Fibroblast of skin of right biceps (primary cell): ENCODE data around the gene CSAD.
"Not testable (repeated sequence)": the region's sequence is repeated elsewhere in the genome, so short reads cannot be mapped to it uniquely, and the experiment has no call there.

Experiments
- DNase-seq: peaks from one replicate; pipeline ENCODE4 v3.0.0-alpha.2; 2013

CSAD gene

GRCh38 chr12:53178803-53179202 is 1.9 kb downstream of the CSAD start:
- not testable (repeated sequence) for DNase-seq

- DNase-seq = not testable (repeated sequence)
These were observed 3.3 kb downstream of the CSAD start for GRCh38 chr12:53177447-53177846.

GRCh38 chr12:53176750-53177149 is 4.0 kb downstream of the CSAD start:
- no peak for DNase-seq

- DNase-seq = peak; percentile 63
These were observed 5.7 kb downstream of the CSAD start for GRCh38 chr12:53174881-53175491.

- DNase-seq = peak; percentile 54
These were observed 7.5 kb downstream of the CSAD start for GRCh38 chr12:53173085-53173715.

GRCh38 chr12:53172352-53172751 is 8.4 kb downstream of the CSAD start:
- peak; percentile 84 for DNase-seq

GRCh38 chr12:53171725-53172329 is 8.9 kb downstream of the CSAD start:
- DNase-seq = peak; percentile 43

GRCh38 chr12:53170876-53171724 is 9.6 kb downstream of the CSAD start:
- DNase-seq = no peak

GRCh38 chr12:53170215-53170614 is 10.5 kb downstream of the CSAD start:
- DNase-seq = no peak

- DNase-seq = no peak
These were observed 11.1 kb downstream of the CSAD start for GRCh38 chr12:53169644-53170043.

GRCh38 chr12:53166837-53167236 is 13.9 kb downstream of the CSAD start:
- DNase-seq = no peak

GRCh38 chr12:53163008-53163407 is 17.7 kb downstream of the CSAD start:
- not testable (repeated sequence) for DNase-seq

GRCh38 chr12:53161119-53161911 is 19.4 kb downstream of the CSAD start:
- no peak for DNase-seq

- DNase-seq = no peak
These were observed 20.1 kb downstream of the CSAD start for GRCh38 chr12:53160673-53161072.

GRCh38 chr12:53160000-53160399 is 20.7 kb downstream of the CSAD start:
- no peak for DNase-seq

GRCh38 chr12:53159195-53159839 is 21.4 kb downstream of the CSAD start:
- peak; percentile 81 for DNase-seq

GRCh38 chr12:53152390-53152789 is 28.3 kb downstream of the CSAD start:
- DNase-seq = no peak

GRCh38 chr12:53151039-53151438 is 29.7 kb downstream of the CSAD start:
- no peak for DNase-seq

GRCh38 chr12:53147653-53148052 is 33.1 kb downstream of the CSAD start:
- no peak for DNase-seq

GRCh38 chr12:53147181-53147580 is 33.5 kb downstream of the CSAD start:
- DNase-seq = no peak

- DNase-seq = peak; percentile 18
These were observed 35.1 kb downstream of the CSAD start for GRCh38 chr12:53145383-53146260.
